IMR-90 (cell line): ENCODE results near the gene JAKMIP1. TPM values are rescaled to one million over a fixed set of nuclear protein-coding genes. Genes with fewer than 3 reads are reported as not detected.

ENCODE experiments used
- ATAC-seq: fragments of 200-7000 bp; cut with Tn5 transposase; 2 replicates; pipeline ENCODE4 v1.9.1; 2020; ENCODE audit warnings: low read depth, mild to moderate bottlenecking, moderate library complexity
- BruUV-seq: library from RNA; stranded (reverse); fragments of 400-500 nt; replicated peaks from 2 replicates; lab custom pipeline; 2021; lab: Mats Ljungman, UMichigan
- CTCF ChIA-PET: fragments of 300-600 bp; formaldehyde crosslinking; extraction: SDS; loops from one replicate; lab custom pipeline; 2021; ENCODE audit warnings: antibody characterized with exemption; lab: Yijun Ruan, JAX
- POLR2A ChIA-PET: fragments of 300-600 bp; sonication (Branson Sonifier 250); formaldehyde crosslinking; loops from one replicate; lab custom pipeline; 2022; ENCODE audit warnings: antibody characterized with exemption; ENCODE audit not compliant: unreplicated experiment; lab: Charles Lee
- DNase-seq: peaks from one replicate; pipeline ENCODE4 v3.0.0; 2013
- H2AFZ ChIP-seq: replicated peaks from 2 replicates; pipeline ENCODE3; 2013; ENCODE audit warnings: low read length, mild to moderate bottlenecking; ENCODE audit not compliant: poor library complexity
- H2AK5ac ChIP-seq: 2 replicates; pipeline ENCODE4 v1.6.1; 2013; ENCODE audit warnings: low read depth, low read length, inconsistent platforms
- H2AK9ac ChIP-seq: replicated peaks from 2 replicates; pipeline ENCODE3; 2013; ENCODE audit warnings: mild to moderate bottlenecking, low read depth, low read length, moderate library complexity; ENCODE audit not compliant: poor library complexity
- H2BK120ac ChIP-seq: 2 replicates; pipeline ENCODE4 v1.6.1; 2013; ENCODE audit warnings: low read depth, low read length, inconsistent platforms
- H2BK15ac ChIP-seq: 3 replicates; pipeline ENCODE4 v1.6.1; 2013; ENCODE audit warnings: low read depth, low read length, inconsistent platforms
- H2BK20ac ChIP-seq: 2 replicates; pipeline ENCODE4 v1.6.1; 2013; ENCODE audit warnings: low read depth, mild to moderate bottlenecking, inconsistent platforms, low read length, moderate library complexity
- H2BK5ac ChIP-seq: 2 replicates; pipeline ENCODE4 v1.6.1; 2013; ENCODE audit warnings: mild to moderate bottlenecking, low read depth, low read length, inconsistent platforms; ENCODE audit not compliant: poor library complexity, severe bottlenecking
- H3K14ac ChIP-seq: replicated peaks from 2 replicates; pipeline ENCODE4 v1.6.1; 2013; ENCODE audit warnings: low read depth, low read length, inconsistent platforms
- H3K18ac ChIP-seq: 2 replicates; pipeline ENCODE4 v1.6.1; 2013; ENCODE audit warnings: low read depth, low read length, control low read depth
- H3K23ac ChIP-seq: 2 replicates; pipeline ENCODE4 v1.6.1; 2013; ENCODE audit warnings: low read depth, low read length, inconsistent platforms
- H3K27ac ChIP-seq: 2 replicates; pipeline ENCODE4 v1.5.1; 2013; ENCODE audit warnings: mild to moderate bottlenecking, control low read depth, low read length; ENCODE audit not compliant: insufficient read depth
- H3K27me3 ChIP-seq: 2 replicates; pipeline ENCODE4 v1.6.1; 2013; ENCODE audit warnings: low read length; ENCODE audit not compliant: control insufficient read depth, insufficient read depth
- H3K36me3 ChIP-seq: 2 replicates; pipeline ENCODE4 v1.6.1; 2013; ENCODE audit warnings: low read length, mixed read lengths; ENCODE audit not compliant: control insufficient read depth, insufficient read depth
- H3K4ac ChIP-seq: 2 replicates; pipeline ENCODE4 v1.6.1; 2013; ENCODE audit warnings: low read depth, low read length, inconsistent platforms
- H3K4me1 ChIP-seq: 2 replicates; pipeline ENCODE4 v1.6.1; 2013; ENCODE audit warnings: low read length, mixed read lengths; ENCODE audit not compliant: control insufficient read depth, insufficient read depth
- H3K4me2 ChIP-seq: 2 replicates; pipeline ENCODE4 v1.6.1; 2013; ENCODE audit warnings: low read depth, mild to moderate bottlenecking, control low read depth, low read length, moderate library complexity
- H3K4me3 ChIP-seq: 2 replicates; pipeline ENCODE4 v1.5.1; 2013; ENCODE audit warnings: low read depth, mild to moderate bottlenecking, control low read depth, low read length, moderate library complexity; ENCODE audit not compliant: insufficient read depth
- H3K56ac ChIP-seq: 2 replicates; pipeline ENCODE4 v1.6.1; 2013; ENCODE audit warnings: low read length, inconsistent platforms; ENCODE audit not compliant: insufficient read depth; ENCODE audit errors: extremely low read depth
- H3K79me1 ChIP-seq, 2 experiments: 2 replicates each; pipeline ENCODE4 v1.6.1; 2013; ENCODE audit warnings: low read length in 2 of 2, inconsistent platforms in 1 of 2, low read depth in 1 of 2
- H3K9ac ChIP-seq: 2 replicates; pipeline ENCODE4 v1.6.1; 2013; ENCODE audit warnings: low read depth, low read length, control low read depth
- H3K9me1 ChIP-seq: 2 replicates; pipeline ENCODE4 v1.6.1; 2013; ENCODE audit warnings: low read length, inconsistent platforms; ENCODE audit not compliant: insufficient read depth
- H3K9me3 ChIP-seq: 2 replicates; pipeline ENCODE4 v1.6.1; 2013; ENCODE audit warnings: low read length; ENCODE audit not compliant: control insufficient read depth, insufficient read depth
- H4K20me1 ChIP-seq: 2 replicates; pipeline ENCODE4 v1.6.1; 2013; ENCODE audit warnings: low read length, inconsistent platforms; ENCODE audit not compliant: insufficient read depth
- H4K5ac ChIP-seq: 2 replicates; pipeline ENCODE4 v1.6.1; 2013; ENCODE audit warnings: mild to moderate bottlenecking, low read depth, low read length, control low read depth
- H4K8ac ChIP-seq, 2 experiments: 2 replicates each; pipeline ENCODE4 v1.6.1; 2013; ENCODE audit warnings: low read depth in 2 of 2, low read length in 2 of 2, control low read depth in 1 of 2, inconsistent platforms in 1 of 2
- H4K91ac ChIP-seq: 2 replicates; pipeline ENCODE4 v1.6.1; 2013; ENCODE audit warnings: low read depth, low read length, inconsistent platforms; ENCODE audit not compliant: insufficient read depth
- BHLHE40 ChIP-seq: fragments of 150-350 bp; IDR thresholded peaks from 2 replicates; pipeline ENCODE4 v1.6.1; 2016; ENCODE audit warnings: mild to moderate bottlenecking, low read depth, low read length
- CEBPB ChIP-seq: IDR thresholded peaks from 2 replicates; pipeline ENCODE4 v1.6.1; 2012; ENCODE audit warnings: low read depth, low read length, improper control_type of control experiment
- CHD1 ChIP-seq: IDR thresholded peaks from 2 replicates; pipeline ENCODE4 v1.6.1; 2012; ENCODE audit warnings: low read depth, low read length, improper control_type of control experiment
- FOS ChIP-seq: fragments of 150-350 bp; IDR thresholded peaks from 2 replicates; pipeline ENCODE4 v1.6.1; 2016; ENCODE audit warnings: low read depth, low read length
- MAFK ChIP-seq: IDR thresholded peaks from 2 replicates; pipeline ENCODE4 v1.6.1; 2012; ENCODE audit warnings: low read depth, low read length, improper control_type of control experiment
- MAZ ChIP-seq: IDR thresholded peaks from 2 replicates; pipeline ENCODE4 v1.6.1; 2012; ENCODE audit warnings: low read depth, mild to moderate bottlenecking, low read length, improper control_type of control experiment, moderate library complexity, borderline replicate concordance
- NFE2L2 ChIP-seq: fragments of 150-350 bp; IDR thresholded peaks from 2 replicates; pipeline ENCODE4 v1.6.1; 2016; ENCODE audit warnings: low read depth, mild to moderate bottlenecking, low read length
- POLR2A ChIP-seq: IDR thresholded peaks from 2 replicates; pipeline ENCODE4 v1.6.1; 2012; ENCODE audit warnings: mild to moderate bottlenecking, low read depth, low read length
- RAD21 ChIP-seq: IDR thresholded peaks from 2 replicates; pipeline ENCODE4 v1.6.1; 2012; ENCODE audit warnings: low read length, improper control_type of control experiment
- RCOR1 ChIP-seq: IDR thresholded peaks from 2 replicates; pipeline ENCODE4 v1.6.1; 2012; ENCODE audit warnings: mild to moderate bottlenecking, low read length, improper control_type of control experiment; ENCODE audit not compliant: insufficient replicate concordance
- RFX5 ChIP-seq: IDR thresholded peaks from 2 replicates; pipeline ENCODE4 v1.8.0; 2012; ENCODE audit warnings: low read depth, mild to moderate bottlenecking, low read length, moderate library complexity
- SMC3 ChIP-seq: fragments of 150-350 bp; IDR thresholded peaks from 2 replicates; pipeline ENCODE4 v1.6.1; 2016; ENCODE audit warnings: low read depth, mild to moderate bottlenecking, antibody characterized with exemption, low read length, moderate library complexity
- WGBS, 2 experiments: methylation state at CpG; one replicate each; pipeline versions ENCODE4 v1.1.5 to v1.1.7; 2013; ENCODE audit warnings: missing lambda C conversion rate in 2 of 2; ENCODE audit not compliant: insufficient read length in 1 of 2; ENCODE audit errors: extremely low coverage in 2 of 2; 5-methylcytosine and 5-hydroxymethylcytosine counted together
- dilution Hi-C: fragments of 300-500 bp; cut with HindIII; formaldehyde crosslinking; loops from one replicate; pipeline ENCODE4 v1.14.3; 2018; ENCODE audit warnings: low sequenced_read_pairs; ENCODE audit not compliant: unreplicated experiment
- in situ Hi-C: fragments of 300-500 bp; cut with MboI; formaldehyde crosslinking; loops from 3 replicates; pipeline ENCODE4 v1.14.3; 2019; ENCODE audit warnings: low sequenced_read_pairs, inconsistent platforms, mixed read lengths
- intact Hi-C: fragments of 100-400 bp; cut with micrococcal nuclease; formaldehyde crosslinking; loops from 2 replicates; pipeline ENCODE4 v1.10.0; 2022
- polyA plus RNA-seq, 3 experiments: library from polyadenylated mRNA; depleted of rRNA; stranded (reverse); fragments of >200 nt; gene quantifications; 2 replicates each; pipeline ENCODE4 v1.2.3, GENCODE V29; 2012; ENCODE audit warnings: low replicate concordance in 1 of 3
- total RNA-seq: library from RNA; depleted of rRNA; stranded (reverse); fragments of >200 nt; gene quantifications from 2 replicates; pipeline ENCODE4 v1.2.3, GENCODE V29; 2012
- TF ChIP-seq, protein P1 (sequence below): conservative IDR thresholded peaks from 2 replicates; pipeline ENCODE4 v1.5.1; 2012; ENCODE audit warnings: mild to moderate bottlenecking, low read depth, low read length, improper control_type of control experiment
- TF ChIP-seq, protein P2 (sequence below): fragments of 150-350 bp; IDR thresholded peaks from 2 replicates; pipeline ENCODE4 v1.6.1; 2017; ENCODE audit warnings: mild to moderate bottlenecking, antibody characterized with exemption, low read length, low read depth

JAKMIP1 gene
- total and polyA plus RNA-seq, 2 of the 4 experiments (the other 2 are of a cell fraction), result not detected

DNA sequence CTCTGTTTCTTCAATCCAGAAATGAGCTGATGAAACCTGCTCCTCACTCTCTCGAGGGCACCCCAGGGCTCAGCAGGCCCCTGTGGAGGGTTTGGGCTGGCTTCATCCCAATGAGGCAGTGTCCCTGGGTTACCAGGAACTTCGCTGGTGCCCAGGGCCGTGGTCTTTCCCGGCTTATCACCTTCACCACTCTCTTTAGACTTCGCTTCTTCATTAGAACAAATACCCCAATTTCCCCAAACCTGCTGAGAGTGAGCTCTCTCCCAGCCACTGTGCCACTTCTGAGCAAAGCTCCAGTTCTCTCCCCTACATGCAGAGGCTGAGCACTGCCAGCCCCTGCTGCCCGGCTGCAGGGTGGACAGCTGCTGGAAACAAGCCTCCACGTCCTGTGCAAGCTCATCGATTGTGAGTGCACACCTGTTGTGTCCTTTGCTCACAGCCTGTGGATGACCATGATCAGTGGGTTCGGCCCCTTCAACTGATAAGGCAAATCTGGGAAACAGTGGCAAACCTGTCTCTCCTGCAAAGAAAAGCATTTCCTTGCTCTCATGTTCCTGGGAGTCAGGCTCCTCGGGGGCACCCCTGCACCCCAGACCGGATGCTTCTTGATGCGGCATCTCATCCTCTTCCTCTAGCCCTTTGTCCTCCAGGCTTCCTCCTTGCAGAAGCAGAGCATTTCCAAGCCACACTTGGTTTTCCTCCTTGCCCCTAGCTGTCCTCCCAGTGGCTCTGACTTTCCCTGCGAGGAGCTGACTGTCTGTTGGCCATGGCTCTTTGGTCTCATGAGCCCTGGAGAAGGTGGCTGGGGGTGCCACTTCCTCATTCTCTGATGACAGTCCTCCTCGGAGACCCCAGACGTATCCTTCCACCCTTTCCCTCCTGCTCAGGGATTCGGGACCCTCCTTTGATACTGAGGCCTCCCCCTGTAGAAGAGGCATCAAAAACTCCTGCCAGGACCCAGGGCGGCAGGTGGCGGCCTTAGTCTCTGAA lies 210.8 kb downstream of the JAKMIP1 start:
- Histone ChIP-seq H3K27me3 (no peaks in the 10 kb centered on the region; the same call in none of the 2 replicates), H2BK120ac (no peak overlapping the region), H3K56ac (no peak overlapping the region), H3K18ac (no peak overlapping the region), H3K36me3 (no peaks in the 10 kb centered on the region), H3K4me3 (no peak overlapping the region), H3K4me2 (no peak overlapping the region), H3K4ac (no peak overlapping the region), H2BK20ac (no peak overlapping the region), H3K27ac (no peak overlapping the region), H3K4me1 (no peaks in the 10 kb centered on the region), H2BK15ac (no peak overlapping the region), H2AFZ (no peak overlapping the region), H2AK5ac (no peak overlapping the region), H3K23ac (no peak overlapping the region), H4K5ac (no peak overlapping the region), H4K20me1 (no peaks in the 10 kb centered on the region), H4K91ac (no peak overlapping the region), H3K79me1 (no peaks in the 10 kb centered on the region), H3K9me3 (no peaks in the 10 kb centered on the region), H4K8ac (no peak overlapping the region), H3K14ac (no peak overlapping the region), H3K9me1 (no peaks in the 10 kb centered on the region), H3K9ac (no peak overlapping the region), H2AK9ac (no peak overlapping the region), H2BK5ac (no peak overlapping the region)
- in situ Hi-C loops, result loop anchor here (10.0 kb wide), 1 partner anchor 335 kb away; no protein-coding TSS in a partner anchor
- 52% methylated on average over 8 of the region's 18 CpGs; no CpG with 5 or more reads in 1 of the 2 experiments for WGBS, 2 experiments
- ChIA-PET CTCF (interaction anchor here (1.4 kb wide), 1 partner anchor 9 kb away, joined by 8 read pairs; no protein-coding TSS in a partner anchor), POLR2A (no interaction called here)
- BruUV-seq, result no TSS peak
- ATAC-seq (no peak), DNase-seq (no peak)
- dilution Hi-C loops, result no loop called here
- intact Hi-C loops, result no loop called here
- TF ChIP-seq MAFK (no peak), CEBPB (no peak), BHLHE40 (no peak), RFX5 (no peak), NFE2L2 (no peak), CHD1 (no peak), MAZ (no peak), POLR2A (no peak), RAD21 (no peak), RCOR1 (no peak), FOS (no peak), SMC3 (no peak)
- TF ChIP-seq, protein P1, sequence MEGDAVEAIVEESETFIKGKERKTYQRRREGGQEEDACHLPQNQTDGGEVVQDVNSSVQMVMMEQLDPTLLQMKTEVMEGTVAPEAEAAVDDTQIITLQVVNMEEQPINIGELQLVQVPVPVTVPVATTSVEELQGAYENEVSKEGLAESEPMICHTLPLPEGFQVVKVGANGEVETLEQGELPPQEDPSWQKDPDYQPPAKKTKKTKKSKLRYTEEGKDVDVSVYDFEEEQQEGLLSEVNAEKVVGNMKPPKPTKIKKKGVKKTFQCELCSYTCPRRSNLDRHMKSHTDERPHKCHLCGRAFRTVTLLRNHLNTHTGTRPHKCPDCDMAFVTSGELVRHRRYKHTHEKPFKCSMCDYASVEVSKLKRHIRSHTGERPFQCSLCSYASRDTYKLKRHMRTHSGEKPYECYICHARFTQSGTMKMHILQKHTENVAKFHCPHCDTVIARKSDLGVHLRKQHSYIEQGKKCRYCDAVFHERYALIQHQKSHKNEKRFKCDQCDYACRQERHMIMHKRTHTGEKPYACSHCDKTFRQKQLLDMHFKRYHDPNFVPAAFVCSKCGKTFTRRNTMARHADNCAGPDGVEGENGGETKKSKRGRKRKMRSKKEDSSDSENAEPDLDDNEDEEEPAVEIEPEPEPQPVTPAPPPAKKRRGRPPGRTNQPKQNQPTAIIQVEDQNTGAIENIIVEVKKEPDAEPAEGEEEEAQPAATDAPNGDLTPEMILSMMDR, result no peak
- TF ChIP-seq, protein P2, sequence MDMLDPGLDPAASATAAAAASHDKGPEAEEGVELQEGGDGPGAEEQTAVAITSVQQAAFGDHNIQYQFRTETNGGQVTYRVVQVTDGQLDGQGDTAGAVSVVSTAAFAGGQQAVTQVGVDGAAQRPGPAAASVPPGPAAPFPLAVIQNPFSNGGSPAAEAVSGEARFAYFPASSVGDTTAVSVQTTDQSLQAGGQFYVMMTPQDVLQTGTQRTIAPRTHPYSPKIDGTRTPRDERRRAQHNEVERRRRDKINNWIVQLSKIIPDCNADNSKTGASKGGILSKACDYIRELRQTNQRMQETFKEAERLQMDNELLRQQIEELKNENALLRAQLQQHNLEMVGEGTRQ, result no peak
